GM12878 (cell line): ENCODE data around the gene ASIC2. TPM values are rescaled to one million over a fixed set of nuclear protein-coding genes. Genes with fewer than 3 reads are reported as not detected.

Source experiments
- ATAC-seq: fragments of 200-7000 bp; cut with Tn5 transposase; 3 replicates; pipeline ENCODE4 v1.9.1; 2020; ENCODE audit warnings: mild to moderate bottlenecking, moderate library complexity
- BruUV-seq: library from RNA; stranded (reverse); fragments of 400-500 nt; replicated peaks from 2 replicates; lab custom pipeline; 2021; lab: Mats Ljungman, UMichigan
- CTCF ChIA-PET: fragments of 300-600 bp; sonication (Branson Sonifier 250); formaldehyde crosslinking; extraction: SDS; loops from one replicate; lab custom pipeline; 2021; ENCODE audit warnings: inconsistent platforms; lab: Yijun Ruan, JAX
- POLR2A ChIA-PET: fragments of 350-600 bp; formaldehyde crosslinking; extraction: SDS; loops from one replicate; lab custom pipeline; 2021; ENCODE audit warnings: inconsistent platforms; lab: Charles Lee
- RAD21 ChIA-PET: fragments of 300-600 bp; sonication (Branson Sonifier 250); formaldehyde crosslinking; loops from one replicate; lab custom pipeline; 2023; ENCODE audit warnings: antibody characterized with exemption; ENCODE audit not compliant: unreplicated experiment; lab: Charles Lee
- SMC1A ChIA-PET: fragments of 300-600 bp; sonication (Branson Sonifier 250); formaldehyde crosslinking; loops from one replicate; lab custom pipeline; 2023; ENCODE audit not compliant: unreplicated experiment, uncharacterized antibody; lab: Charles Lee
- DNase-seq: peaks from one replicate; pipeline ENCODE4 v3.0.0-alpha.2; 2011; ENCODE audit warnings: low read depth, low spot score
- FAIRE-seq: peaks from 3 replicates; lab custom pipeline; 2011; peaks lifted over from hg19 to GRCh38; lab: Jason Lieb, UNC
- H2AFZ ChIP-seq: 2 replicates; pipeline ENCODE4 v1.6.0; 2011; ENCODE audit warnings: low read depth, low read length, control low read depth; ENCODE audit not compliant: control insufficient read depth
- H3K27ac ChIP-seq: 2 replicates; pipeline ENCODE4 v1.5.1; 2011; ENCODE audit warnings: control low read depth; ENCODE audit not compliant: control insufficient read depth, insufficient read depth
- H3K27me3 ChIP-seq, 2 experiments: replicated peaks in 1 of 2; 2 replicates each; pipeline versions ENCODE4 v1.6.0 to v1.6.1; 2011; ENCODE audit warnings: low read length in 1 of 2; ENCODE audit not compliant: control insufficient read depth in 2 of 2, insufficient read depth in 2 of 2
- H3K36me3 ChIP-seq, 2 experiments: 2 replicates each; pipeline ENCODE4 v1.5.1; 2011; ENCODE audit warnings: low read length in 1 of 2; ENCODE audit not compliant: control insufficient read depth in 2 of 2, insufficient read depth in 2 of 2
- H3K4me1 ChIP-seq: 2 replicates; pipeline ENCODE4 v1.6.1; 2011; ENCODE audit warnings: mild to moderate bottlenecking, low read length, moderate library complexity, mixed read lengths; ENCODE audit not compliant: control insufficient read depth, insufficient read depth
- H3K4me2 ChIP-seq: 2 replicates; pipeline ENCODE4 v1.6.0; 2011; ENCODE audit warnings: control low read depth; ENCODE audit not compliant: control insufficient read depth, insufficient read depth
- H3K4me3 ChIP-seq: fragments of 200-600 bp; sonication (generic); 2 replicates; pipeline ENCODE4 v1.5.1; 2016
- H3K79me2 ChIP-seq: 2 replicates; pipeline ENCODE4 v1.6.0; 2011; ENCODE audit warnings: low read length; ENCODE audit not compliant: control insufficient read depth, insufficient read depth
- H3K9ac ChIP-seq: 2 replicates; pipeline ENCODE4 v1.8.0; 2011; ENCODE audit warnings: low read length, control low read depth, mixed read lengths; ENCODE audit not compliant: control insufficient read depth, insufficient read depth
- H3K9me3 ChIP-seq: replicated peaks from 3 replicates; pipeline ENCODE4 v1.5.1; 2011; ENCODE audit warnings: mild to moderate bottlenecking, low read length; ENCODE audit not compliant: control insufficient read depth, insufficient read depth
- H4K20me1 ChIP-seq: 2 replicates; pipeline ENCODE4 v1.6.0; 2011; ENCODE audit not compliant: control insufficient read depth, insufficient read depth
- CHD1 ChIP-seq: IDR thresholded peaks from 2 replicates; pipeline ENCODE4 v1.6.1; 2012; ENCODE audit warnings: low read depth, low read length, improper control_type of control experiment
- HCFC1 ChIP-seq: fragments of 150-350 bp; IDR thresholded peaks from 2 replicates; pipeline ENCODE4 v1.6.1; 2014; ENCODE audit warnings: low read length
- RELA ChIP-seq: fragments of 450-650 bp; IDR thresholded peaks from 2 replicates; pipeline ENCODE4 v1.8.0; 2014; ENCODE audit warnings: borderline replicate concordance; ENCODE audit not compliant: partially characterized antibody
- ZNF24 ChIP-seq: fragments of 450-650 bp; IDR thresholded peaks from 2 replicates; pipeline ENCODE4 v1.6.1; 2017; ENCODE audit warnings: antibody characterized with exemption, mild to moderate bottlenecking
- WGBS: methylation state at CpG from one replicate; pipeline ENCODE4 v1.1.6; 2016; ENCODE audit warnings: low lambda C conversion rate; ENCODE audit not compliant: insufficient replicate concordance, insufficient coverage; ENCODE audit errors: missing lambda C conversion rate; 5-methylcytosine and 5-hydroxymethylcytosine counted together
- in situ Hi-C: fragments of 300-500 bp; cut with MboI; formaldehyde crosslinking; loops from 9 replicates; pipeline ENCODE4 v1.14.3; 2018; ENCODE audit warnings: mixed read lengths
- intact Hi-C: fragments of 100-400 bp; cut with micrococcal nuclease; formaldehyde crosslinking; loops from one replicate; pipeline ENCODE4 v1.14.2; 2022; ENCODE audit not compliant: unreplicated experiment
- polyA plus RNA-seq, 11 experiments: library from polyadenylated mRNA; depleted of rRNA in 4 of 11; unstranded in 6 of 11; stranded (reverse) in 5 of 11; fragments of >200 nt; fragmentation: Nextera tagmentation in 4 of 11; fragmentation: Illumina TruSeq in 1 of 11; extraction: Ambion mirVana in 4 of 11; extraction: Trizol in 1 of 11; gene quantifications; 1 replicate in 1 of 11; 2 replicates in 10 of 11; pipeline versions ENCODE4 v1.2.1 to v1.2.3, GENCODE V29; 2011 to 2016; ENCODE audit warnings: inconsistent platforms in 2 of 11, missing spikeins in 2 of 11, low read depth in 1 of 11
- total RNA-seq, 4 experiments: library from RNA; depleted of rRNA in 3 of 4; stranded (reverse); fragments of >200 nt in 3 of 4; fragmentation: Illumina TruSeq in 1 of 4; extraction: Trizol in 1 of 4; gene quantifications; 2 replicates each; pipeline versions ENCODE4 v1.2.1 to v1.2.3, GENCODE V29; 2013 to 2021
- TF ChIP-seq, protein P1 (sequence below): fragments of 450-650 bp; IDR thresholded peaks from 2 replicates; pipeline ENCODE4 v1.6.1; 2017; ENCODE audit warnings: antibody characterized with exemption, mild to moderate bottlenecking, moderate library complexity
- TF ChIP-seq, protein P2 (sequence below): fragments of 450-650 bp; IDR thresholded peaks from 2 replicates; pipeline ENCODE4 v1.6.1; 2017; ENCODE audit warnings: mild to moderate bottlenecking, moderate library complexity
- TF ChIP-seq, protein P3 (sequence below): IDR thresholded peaks from 2 replicates; pipeline ENCODE4 v1.6.1; 2012; ENCODE audit warnings: low read length, inconsistent platforms
- TF ChIP-seq, protein P4 (sequence below), 3 experiments: IDR thresholded peaks in 2 of 3; conservative IDR thresholded peaks in 1 of 3; 2 replicates each; pipeline ENCODE4 v1.5.1; 2011; ENCODE audit warnings: low read depth in 3 of 3, low read length in 3 of 3, mild to moderate bottlenecking in 3 of 3, control low read depth in 2 of 3, moderate library complexity in 2 of 3, inconsistent platforms in 1 of 3, mixed read lengths in 1 of 3; ENCODE audit not compliant: control insufficient read depth in 2 of 3, insufficient read depth in 1 of 3; ENCODE audit errors: extremely low read depth in 1 of 3
- TF ChIP-seq, protein P5 (sequence below): IDR thresholded peaks from 2 replicates; pipeline ENCODE4 v1.6.1; 2012; ENCODE audit warnings: low read depth, low read length, improper control_type of control experiment

ASIC2 gene
- total and polyA plus RNA-seq, 10 of the 15 experiments (the other 5 are each of a cell fraction or from before 2014, with no cell fraction given), result not detected

DNA sequence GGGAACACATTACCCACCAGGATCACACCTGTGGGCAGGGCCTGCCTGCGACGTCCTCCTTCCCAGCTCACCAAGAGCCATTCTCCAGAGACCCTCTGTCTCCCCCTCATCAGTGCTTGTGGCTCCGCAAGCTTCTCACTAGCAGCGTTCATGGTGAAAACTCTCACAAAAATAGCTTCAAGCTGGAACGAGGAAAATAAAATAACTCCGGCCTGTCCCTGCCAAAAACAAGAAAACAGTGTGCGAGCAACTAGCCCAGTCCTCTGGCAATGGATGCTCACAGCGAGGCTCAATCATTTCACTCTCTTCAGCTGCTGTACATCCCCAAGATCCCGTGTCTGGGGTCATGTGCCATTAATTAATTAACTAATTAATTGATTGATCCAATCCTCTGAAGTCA is 283.5 kb downstream of the ASIC2 start (continued):
- TF ChIP-seq, protein P1, sequence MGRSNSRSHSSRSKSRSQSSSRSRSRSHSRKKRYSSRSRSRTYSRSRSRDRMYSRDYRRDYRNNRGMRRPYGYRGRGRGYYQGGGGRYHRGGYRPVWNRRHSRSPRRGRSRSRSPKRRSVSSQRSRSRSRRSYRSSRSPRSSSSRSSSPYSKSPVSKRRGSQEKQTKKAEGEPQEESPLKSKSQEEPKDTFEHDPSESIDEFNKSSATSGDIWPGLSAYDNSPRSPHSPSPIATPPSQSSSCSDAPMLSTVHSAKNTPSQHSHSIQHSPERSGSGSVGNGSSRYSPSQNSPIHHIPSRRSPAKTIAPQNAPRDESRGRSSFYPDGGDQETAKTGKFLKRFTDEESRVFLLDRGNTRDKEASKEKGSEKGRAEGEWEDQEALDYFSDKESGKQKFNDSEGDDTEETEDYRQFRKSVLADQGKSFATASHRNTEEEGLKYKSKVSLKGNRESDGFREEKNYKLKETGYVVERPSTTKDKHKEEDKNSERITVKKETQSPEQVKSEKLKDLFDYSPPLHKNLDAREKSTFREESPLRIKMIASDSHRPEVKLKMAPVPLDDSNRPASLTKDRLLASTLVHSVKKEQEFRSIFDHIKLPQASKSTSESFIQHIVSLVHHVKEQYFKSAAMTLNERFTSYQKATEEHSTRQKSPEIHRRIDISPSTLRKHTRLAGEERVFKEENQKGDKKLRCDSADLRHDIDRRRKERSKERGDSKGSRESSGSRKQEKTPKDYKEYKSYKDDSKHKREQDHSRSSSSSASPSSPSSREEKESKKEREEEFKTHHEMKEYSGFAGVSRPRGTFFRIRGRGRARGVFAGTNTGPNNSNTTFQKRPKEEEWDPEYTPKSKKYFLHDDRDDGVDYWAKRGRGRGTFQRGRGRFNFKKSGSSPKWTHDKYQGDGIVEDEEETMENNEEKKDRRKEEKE, result no peak

DNA sequence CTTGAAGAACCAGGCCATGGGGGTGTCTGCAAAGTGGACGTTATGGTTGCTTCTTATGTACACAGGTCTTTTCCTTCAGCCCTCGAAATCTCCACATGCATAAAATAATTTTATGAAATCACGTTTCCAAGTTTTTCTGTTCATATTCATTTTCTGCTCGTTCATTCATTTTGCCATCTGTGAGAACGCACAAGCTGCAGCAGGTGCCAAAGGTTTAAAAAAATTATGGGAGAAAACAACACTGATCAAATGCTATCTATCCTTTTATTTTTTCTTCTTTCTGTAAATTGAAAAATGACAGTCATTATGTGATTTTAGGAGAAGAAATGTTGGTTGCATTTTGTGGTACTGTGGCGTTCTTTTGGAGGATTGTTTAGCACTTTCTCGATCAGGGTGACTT is 285.9 kb downstream of the ASIC2 start:
- no peaks in the 10 kb centered on the region for H3K4me1 ChIP-seq
- ChIA-PET RAD21 (no interaction called here), SMC1A (no interaction called here), CTCF (no interaction called here), POLR2A (no interaction called here)
- no peak overlapping the region for H2AFZ ChIP-seq
- no peaks in the 10 kb centered on the region for H3K36me3 ChIP-seq
- DNase-seq (no peak), ATAC-seq (no peak), FAIRE-seq (no peak)
- H3K4me3 ChIP-seq, result no peak overlapping the region
- H3K79me2 ChIP-seq, result no peaks in the 10 kb centered on the region
- no peaks in the 10 kb centered on the region for H4K20me1 ChIP-seq
- BruUV-seq, result no TSS peak
- no peak overlapping the region for H3K27ac ChIP-seq
- in situ Hi-C loops (no loop called here), intact Hi-C loops (no loop called here)
- no peaks in the 10 kb centered on the region for H3K9me3 ChIP-seq
- H3K27me3 ChIP-seq, result peaks cover 3% of the 10 kb centered on the region in 2 experiments; a peak in 2 of 4 replicates
- H3K4me2 ChIP-seq, result no peak overlapping the region
- 8% methylated on average over 7 of the region's 7 CpGs for WGBS
- no peak overlapping the region for H3K9ac ChIP-seq
- no peak for TF ChIP-seq RELA
- TF ChIP-seq, protein P2, sequence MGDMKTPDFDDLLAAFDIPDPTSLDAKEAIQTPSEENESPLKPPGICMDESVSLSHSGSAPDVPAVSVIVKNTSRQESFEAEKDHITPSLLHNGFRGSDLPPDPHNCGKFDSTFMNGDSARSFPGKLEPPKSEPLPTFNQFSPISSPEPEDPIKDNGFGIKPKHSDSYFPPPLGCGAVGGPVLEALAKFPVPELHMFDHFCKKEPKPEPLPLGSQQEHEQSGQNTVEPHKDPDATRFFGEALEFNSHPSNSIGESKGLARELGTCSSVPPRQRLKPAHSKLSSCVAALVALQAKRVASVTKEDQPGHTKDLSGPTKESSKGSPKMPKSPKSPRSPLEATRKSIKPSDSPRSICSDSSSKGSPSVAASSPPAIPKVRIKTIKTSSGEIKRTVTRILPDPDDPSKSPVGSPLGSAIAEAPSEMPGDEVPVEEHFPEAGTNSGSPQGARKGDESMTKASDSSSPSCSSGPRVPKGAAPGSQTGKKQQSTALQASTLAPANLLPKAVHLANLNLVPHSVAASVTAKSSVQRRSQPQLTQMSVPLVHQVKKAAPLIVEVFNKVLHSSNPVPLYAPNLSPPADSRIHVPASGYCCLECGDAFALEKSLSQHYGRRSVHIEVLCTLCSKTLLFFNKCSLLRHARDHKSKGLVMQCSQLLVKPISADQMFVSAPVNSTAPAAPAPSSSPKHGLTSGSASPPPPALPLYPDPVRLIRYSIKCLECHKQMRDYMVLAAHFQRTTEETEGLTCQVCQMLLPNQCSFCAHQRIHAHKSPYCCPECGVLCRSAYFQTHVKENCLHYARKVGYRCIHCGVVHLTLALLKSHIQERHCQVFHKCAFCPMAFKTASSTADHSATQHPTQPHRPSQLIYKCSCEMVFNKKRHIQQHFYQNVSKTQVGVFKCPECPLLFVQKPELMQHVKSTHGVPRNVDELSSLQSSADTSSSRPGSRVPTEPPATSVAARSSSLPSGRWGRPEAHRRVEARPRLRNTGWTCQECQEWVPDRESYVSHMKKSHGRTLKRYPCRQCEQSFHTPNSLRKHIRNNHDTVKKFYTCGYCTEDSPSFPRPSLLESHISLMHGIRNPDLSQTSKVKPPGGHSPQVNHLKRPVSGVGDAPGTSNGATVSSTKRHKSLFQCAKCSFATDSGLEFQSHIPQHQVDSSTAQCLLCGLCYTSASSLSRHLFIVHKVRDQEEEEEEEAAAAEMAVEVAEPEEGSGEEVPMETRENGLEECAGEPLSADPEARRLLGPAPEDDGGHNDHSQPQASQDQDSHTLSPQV, result no peak
- TF ChIP-seq, protein P3, sequence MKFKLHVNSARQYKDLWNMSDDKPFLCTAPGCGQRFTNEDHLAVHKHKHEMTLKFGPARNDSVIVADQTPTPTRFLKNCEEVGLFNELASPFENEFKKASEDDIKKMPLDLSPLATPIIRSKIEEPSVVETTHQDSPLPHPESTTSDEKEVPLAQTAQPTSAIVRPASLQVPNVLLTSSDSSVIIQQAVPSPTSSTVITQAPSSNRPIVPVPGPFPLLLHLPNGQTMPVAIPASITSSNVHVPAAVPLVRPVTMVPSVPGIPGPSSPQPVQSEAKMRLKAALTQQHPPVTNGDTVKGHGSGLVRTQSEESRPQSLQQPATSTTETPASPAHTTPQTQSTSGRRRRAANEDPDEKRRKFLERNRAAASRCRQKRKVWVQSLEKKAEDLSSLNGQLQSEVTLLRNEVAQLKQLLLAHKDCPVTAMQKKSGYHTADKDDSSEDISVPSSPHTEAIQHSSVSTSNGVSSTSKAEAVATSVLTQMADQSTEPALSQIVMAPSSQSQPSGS, result no peak
- TF ChIP-seq, protein P4, sequence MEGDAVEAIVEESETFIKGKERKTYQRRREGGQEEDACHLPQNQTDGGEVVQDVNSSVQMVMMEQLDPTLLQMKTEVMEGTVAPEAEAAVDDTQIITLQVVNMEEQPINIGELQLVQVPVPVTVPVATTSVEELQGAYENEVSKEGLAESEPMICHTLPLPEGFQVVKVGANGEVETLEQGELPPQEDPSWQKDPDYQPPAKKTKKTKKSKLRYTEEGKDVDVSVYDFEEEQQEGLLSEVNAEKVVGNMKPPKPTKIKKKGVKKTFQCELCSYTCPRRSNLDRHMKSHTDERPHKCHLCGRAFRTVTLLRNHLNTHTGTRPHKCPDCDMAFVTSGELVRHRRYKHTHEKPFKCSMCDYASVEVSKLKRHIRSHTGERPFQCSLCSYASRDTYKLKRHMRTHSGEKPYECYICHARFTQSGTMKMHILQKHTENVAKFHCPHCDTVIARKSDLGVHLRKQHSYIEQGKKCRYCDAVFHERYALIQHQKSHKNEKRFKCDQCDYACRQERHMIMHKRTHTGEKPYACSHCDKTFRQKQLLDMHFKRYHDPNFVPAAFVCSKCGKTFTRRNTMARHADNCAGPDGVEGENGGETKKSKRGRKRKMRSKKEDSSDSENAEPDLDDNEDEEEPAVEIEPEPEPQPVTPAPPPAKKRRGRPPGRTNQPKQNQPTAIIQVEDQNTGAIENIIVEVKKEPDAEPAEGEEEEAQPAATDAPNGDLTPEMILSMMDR (IDR thresholded peaks at IDR 0.05 in 2 of 3, conservative IDR thresholded peaks at IDR 0.05 in 1 of 3; ENCODE audit: control insufficient read depth in 2 of 3, extremely low read depth in 1 of 3, insufficient read depth in 1 of 3, low read depth in 3 of 3, low read length in 3 of 3), result no peak
- TF ChIP-seq, protein P5, sequence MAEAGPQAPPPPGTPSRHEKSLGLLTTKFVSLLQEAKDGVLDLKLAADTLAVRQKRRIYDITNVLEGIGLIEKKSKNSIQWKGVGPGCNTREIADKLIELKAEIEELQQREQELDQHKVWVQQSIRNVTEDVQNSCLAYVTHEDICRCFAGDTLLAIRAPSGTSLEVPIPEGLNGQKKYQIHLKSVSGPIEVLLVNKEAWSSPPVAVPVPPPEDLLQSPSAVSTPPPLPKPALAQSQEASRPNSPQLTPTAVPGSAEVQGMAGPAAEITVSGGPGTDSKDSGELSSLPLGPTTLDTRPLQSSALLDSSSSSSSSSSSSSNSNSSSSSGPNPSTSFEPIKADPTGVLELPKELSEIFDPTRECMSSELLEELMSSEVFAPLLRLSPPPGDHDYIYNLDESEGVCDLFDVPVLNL, result no peak
- TF ChIP-seq CHD1, result no peak
- no peak for TF ChIP-seq ZNF24
- no peak for TF ChIP-seq HCFC1
